ENCODE results near the gene RASSF5.
"Not testable (repeated sequence)": the region's sequence is repeated elsewhere in the genome, so short reads cannot be mapped to it uniquely, and the experiment has no call there.

Gene RASSF5

GRCh38 chr1:206591226-206591625 lies 83.9 kb downstream of the RASSF5 start:
- DNase-seq = no peak

GRCh38 chr1:206591696-206592095 lies 84.4 kb downstream of the RASSF5 start:
- DNase-seq = no peak

GRCh38 chr1:206593351-206593925 lies 86.1 kb downstream of the RASSF5 start:
- DNase-seq = no peak

GRCh38 chr1:206595581-206596318 lies 88.4 kb downstream of the RASSF5 start:
- DNase-seq = no peak

- DNase-seq = no peak
Observed at GRCh38 chr1:206596319-206596666, 89.0 kb downstream of the RASSF5 start.

- no peak for DNase-seq
Observed at GRCh38 chr1:206600527-206600926, 93.2 kb downstream of the RASSF5 start.

GRCh38 chr1:206604861-206605260 lies 97.5 kb downstream of the RASSF5 start:
- DNase-seq = no peak

- DNase-seq = peak; percentile 29
Observed at GRCh38 chr1:206606867-206607266, 99.5 kb downstream of the RASSF5 start.

- DNase-seq = peak; percentile 50
Observed at GRCh38 chr1:206608108-206608698, 100.9 kb downstream of the RASSF5 start.

GRCh38 chr1:206609229-206609991 lies 102.1 kb downstream of the RASSF5 start:
- DNase-seq = no peak

GRCh38 chr1:206612129-206612876 lies 105.0 kb downstream of the RASSF5 start, which contains the start of gene EIF2D:
EIF2D (minus strand) TSS chr1:206612465; CDS start chr1:206612342, 123 bp downstream.
- peak; percentile 91 for DNase-seq

GRCh38 chr1:206626396-206626795 lies 119.1 kb downstream of the RASSF5 start:
- DNase-seq = not testable (repeated sequence)

GRCh38 chr1:206628916-206629315 lies 121.6 kb downstream of the RASSF5 start:
- DNase-seq = no peak

GRCh38 chr1:206631085-206631509 lies 123.8 kb downstream of the RASSF5 start:
- peak; percentile 80 for DNase-seq

GRCh38 chr1:206633708-206634121 lies 126.4 kb downstream of the RASSF5 start:
- DNase-seq = no peak

- peak; percentile 87 for DNase-seq
Observed at GRCh38 chr1:206634365-206635079, 127.2 kb downstream of the RASSF5 start.

- DNase-seq = peak; percentile 76
Observed at GRCh38 chr1:206635080-206635977, 128.0 kb downstream of the RASSF5 start, which contains the start of gene DYRK3. DYRK3 (plus strand) TSS chr1:206635536; CDS start chr1:206635704, 168 bp downstream.

- DNase-seq = no peak
Observed at GRCh38 chr1:206635978-206636345, 128.6 kb downstream of the RASSF5 start.

- no peak for DNase-seq
Observed at GRCh38 chr1:206636671-206637070, 129.3 kb downstream of the RASSF5 start.

- no peak for DNase-seq
Observed at GRCh38 chr1:206637605-206638004, 130.3 kb downstream of the RASSF5 start.
